Kidney (tissue), 14 donors: Measurements from ENCODE around the gene LMF2. TPM values are rescaled to one million over a fixed set of nuclear protein-coding genes. Genes with fewer than 3 reads are reported as not detected.

ENCODE experiments used
- DNase-seq, 5 donors: peaks; one replicate each; pipeline ENCODE4 v3.0.0-alpha.2; 2013 to 2020
- FAIRE-seq: peaks from 2 replicates; lab custom pipeline; 2012; peaks lifted over from hg19 to GRCh38; lab: Jason Lieb, UNC
- H3K27ac ChIP-seq, 2 donors: one replicate each; pipeline ENCODE4 v1.7.0; 2013; ENCODE audit warnings: low read depth in 2 of 2, low read length in 2 of 2, inconsistent platforms in 1 of 2
- H3K27me3 ChIP-seq: one replicate; pipeline ENCODE4 v1.7.1; 2013; ENCODE audit warnings: low read length, inconsistent platforms; ENCODE audit not compliant: control insufficient read depth, insufficient read depth
- H3K36me3 ChIP-seq, 3 donors: one replicate each; pipeline versions ENCODE4 v1.7.0 to v1.7.1; 2013; ENCODE audit warnings: low read length in 3 of 3, control low read depth in 1 of 3, inconsistent platforms in 1 of 3; ENCODE audit not compliant: insufficient read depth in 3 of 3, control insufficient read depth in 2 of 3
- H3K4me1 ChIP-seq, 3 donors: one replicate each; pipeline versions ENCODE4 v1.7.0 to v1.7.1; 2013; ENCODE audit warnings: low read length in 3 of 3, inconsistent platforms in 1 of 3, low read depth in 1 of 3; ENCODE audit not compliant: control insufficient read depth in 2 of 3, insufficient read depth in 2 of 3
- H3K4me3 ChIP-seq, 3 donors: one replicate each; pipeline versions ENCODE4 v1.7.0 to v1.8.1; 2013; ENCODE audit warnings: low read length in 3 of 3, control low read depth in 1 of 3, inconsistent platforms in 1 of 3
- H3K9ac ChIP-seq, 3 donors: one replicate each; pipeline versions ENCODE4 v1.7.0 to v1.7.1; 2013; ENCODE audit warnings: low read length in 3 of 3, control low read depth in 1 of 3, inconsistent platforms in 1 of 3
- H3K9me3 ChIP-seq, 3 donors: one replicate each; pipeline versions ENCODE4 v1.7.0 to v1.7.1; 2013; ENCODE audit warnings: low read length in 3 of 3, control low read depth in 1 of 3, inconsistent platforms in 1 of 3; ENCODE audit not compliant: control insufficient read depth in 2 of 3, insufficient read depth in 1 of 3
- intact Hi-C: fragments of 100-400 bp; cut with DNase I; formaldehyde crosslinking; loops from one replicate; pipeline ENCODE4 v1.11.1; 2022
- polyA plus RNA-seq: library from polyadenylated mRNA; stranded (reverse); fragments of 350-450 nt; fragmentation: Illumina TruSeq; extraction: RNeasy Lipid Tissue Mini Kit (QIAGEN cat#74804); gene quantifications from one replicate; pipeline ENCODE4 v1.2.3, GENCODE V29; 2014; ENCODE audit warnings: low read depth, low replicate concordance; ENCODE audit not compliant: insufficient read depth
- total RNA-seq: library from RNA; stranded (reverse); fragmentation: NEBNext Ultra II Directional; extraction: Animal tissue kit (Norgen Biotek cat#: 25700); gene quantifications from one replicate; pipeline ENCODE4 v1.2.1, GENCODE V29; 2021
- TF ChIP-seq, protein P1 (sequence below): IDR thresholded peaks from 3 replicates; pipeline ENCODE4 v1.5.1; 2012; ENCODE audit warnings: mild to moderate bottlenecking, moderate library complexity, borderline replicate concordance; ENCODE audit not compliant: insufficient read depth; ENCODE audit errors: extremely low read depth
- donor health status: control.
- donor health status: control.
- donor health status: control.
- donor health status: control.
- donor health status: control.
- donor health status: DM: yes; HTN: yes; CAD: no.
- donor health status: Normal renal cell carcinoma (clear cell type).

LMF2 gene
- total and polyA plus RNA-seq, 2 donors from 2014 or later: 41.7 to 77.9 TPM

DNA sequence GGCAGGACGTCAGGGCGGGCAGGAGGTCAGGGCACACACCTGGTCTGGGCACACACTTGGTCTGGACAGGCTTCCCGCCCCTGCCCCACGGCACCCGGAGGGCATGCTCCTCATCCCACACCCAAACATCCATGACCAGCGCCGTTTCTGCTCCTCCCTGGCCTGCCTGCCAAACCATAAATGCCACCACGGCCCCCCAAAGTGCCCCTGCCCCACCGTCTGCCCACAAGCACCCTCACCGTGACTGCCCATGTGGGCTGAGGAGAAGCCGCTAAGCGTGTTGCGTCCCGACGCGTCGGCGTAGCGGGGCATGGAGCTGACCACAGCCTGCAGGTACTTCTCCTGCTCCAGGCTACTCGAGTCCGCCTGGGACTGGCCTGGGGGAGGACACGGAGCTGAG lies 48.5 kb downstream of the LMF2 start:
- TF ChIP-seq, protein P1, sequence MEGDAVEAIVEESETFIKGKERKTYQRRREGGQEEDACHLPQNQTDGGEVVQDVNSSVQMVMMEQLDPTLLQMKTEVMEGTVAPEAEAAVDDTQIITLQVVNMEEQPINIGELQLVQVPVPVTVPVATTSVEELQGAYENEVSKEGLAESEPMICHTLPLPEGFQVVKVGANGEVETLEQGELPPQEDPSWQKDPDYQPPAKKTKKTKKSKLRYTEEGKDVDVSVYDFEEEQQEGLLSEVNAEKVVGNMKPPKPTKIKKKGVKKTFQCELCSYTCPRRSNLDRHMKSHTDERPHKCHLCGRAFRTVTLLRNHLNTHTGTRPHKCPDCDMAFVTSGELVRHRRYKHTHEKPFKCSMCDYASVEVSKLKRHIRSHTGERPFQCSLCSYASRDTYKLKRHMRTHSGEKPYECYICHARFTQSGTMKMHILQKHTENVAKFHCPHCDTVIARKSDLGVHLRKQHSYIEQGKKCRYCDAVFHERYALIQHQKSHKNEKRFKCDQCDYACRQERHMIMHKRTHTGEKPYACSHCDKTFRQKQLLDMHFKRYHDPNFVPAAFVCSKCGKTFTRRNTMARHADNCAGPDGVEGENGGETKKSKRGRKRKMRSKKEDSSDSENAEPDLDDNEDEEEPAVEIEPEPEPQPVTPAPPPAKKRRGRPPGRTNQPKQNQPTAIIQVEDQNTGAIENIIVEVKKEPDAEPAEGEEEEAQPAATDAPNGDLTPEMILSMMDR: no peak
- FAIRE-seq: no peak
- no peak overlapping the region for H3K27ac ChIP-seq
- H3K9ac ChIP-seq: no peak overlapping the region
- peaks cover 0 to 55% (median 14%) of the 10 kb centered on the region in 3 donors for H3K36me3 ChIP-seq
- intact Hi-C loops: no loop called here
- no peak overlapping the region for H3K4me3 ChIP-seq
- DNase-seq: no peak
- H3K9me3 ChIP-seq: no peaks in the 10 kb centered on the region
- no peaks in the 10 kb centered on the region for H3K27me3 ChIP-seq
- no peaks in the 10 kb centered on the region for H3K4me1 ChIP-seq

GRCh38 chr22:50456466-50457234 lies 50.9 kb downstream of the LMF2 start:
- DNase-seq (no peak), FAIRE-seq (no peak)
- Histone ChIP-seq H3K9ac (no peak overlapping the region), H3K4me1 (no peaks in the 10 kb centered on the region), H3K27me3 (no peaks in the 10 kb centered on the region), H3K4me3 (no peak overlapping the region), H3K36me3 (peaks cover 0 to 37% (median 8%) of the 10 kb centered on the region in 3 donors), H3K27ac (no peak overlapping the region), H3K9me3 (no peaks in the 10 kb centered on the region)
- TF ChIP-seq, protein P1: no peak
- intact Hi-C loops: no loop called here

DNA sequence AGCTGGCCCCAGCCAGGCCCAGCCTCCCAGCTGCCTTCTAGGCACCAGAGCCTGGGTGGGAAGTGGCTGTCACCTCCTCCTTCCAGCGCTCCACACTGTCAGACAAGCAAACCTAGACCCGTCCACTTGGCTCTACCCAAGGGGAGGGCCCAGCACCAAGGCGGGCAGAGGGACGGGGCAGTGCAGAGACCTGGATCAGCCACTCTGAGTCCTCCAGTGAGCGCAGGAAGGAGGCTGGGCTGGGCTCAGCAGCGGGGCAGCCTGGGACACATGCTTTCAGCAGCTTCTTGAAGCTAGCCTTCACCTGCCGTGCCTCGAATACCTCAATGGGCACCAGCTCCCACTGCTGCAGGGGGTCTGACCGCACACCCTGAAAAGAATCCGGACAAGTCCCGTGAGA lies 51.5 kb downstream of the LMF2 start:
- intact Hi-C loops: no loop called here
- Histone ChIP-seq H3K4me3 (no peak overlapping the region), H3K9ac (no peak overlapping the region), H3K4me1 (no peaks in the 10 kb centered on the region), H3K36me3 (peaks cover 0 to 35% (median 8%) of the 10 kb centered on the region in 3 donors), H3K27me3 (no peaks in the 10 kb centered on the region), H3K9me3 (no peaks in the 10 kb centered on the region), H3K27ac (no peak overlapping the region)
- FAIRE-seq (no peak), DNase-seq (no peak)
- TF ChIP-seq, protein P1: no peak
